SK-N-SH (cell line): Measurements from ENCODE around the gene TADA2A.

Experiments
- CHD2 ChIP-seq: fragments of 150-350 bp; IDR thresholded peaks from 2 replicates; pipeline ENCODE4 v1.6.1; 2018; ENCODE audit warnings: low read length; ENCODE audit not compliant: partially characterized antibody
- EP300 ChIP-seq, 2 experiments: IDR thresholded peaks; 2 replicates each; pipeline versions ENCODE4 v1.4.0 to v1.6.1; 2012; ENCODE audit warnings: borderline replicate concordance in 1 of 2, low read depth in 1 of 2, low read length in 1 of 2
- GABPA ChIP-seq: IDR thresholded peaks from 2 replicates; pipeline ENCODE4 v1.4.0; 2012; ENCODE audit warnings: low read depth, mild to moderate bottlenecking
- MXI1 ChIP-seq: IDR thresholded peaks from 2 replicates; pipeline ENCODE4 v1.6.1; 2012; ENCODE audit warnings: mild to moderate bottlenecking, low read depth, low read length, improper control_type of control experiment
- POLR2AphosphoS5 ChIP-seq: IDR thresholded peaks from 2 replicates; pipeline ENCODE4 v1.6.1; 2012; ENCODE audit warnings: low read depth, low read length
- RXRA ChIP-seq: IDR thresholded peaks from 2 replicates; pipeline ENCODE4 v1.4.0; 2012; ENCODE audit warnings: low read depth, mild to moderate bottlenecking, borderline replicate concordance

DNA sequence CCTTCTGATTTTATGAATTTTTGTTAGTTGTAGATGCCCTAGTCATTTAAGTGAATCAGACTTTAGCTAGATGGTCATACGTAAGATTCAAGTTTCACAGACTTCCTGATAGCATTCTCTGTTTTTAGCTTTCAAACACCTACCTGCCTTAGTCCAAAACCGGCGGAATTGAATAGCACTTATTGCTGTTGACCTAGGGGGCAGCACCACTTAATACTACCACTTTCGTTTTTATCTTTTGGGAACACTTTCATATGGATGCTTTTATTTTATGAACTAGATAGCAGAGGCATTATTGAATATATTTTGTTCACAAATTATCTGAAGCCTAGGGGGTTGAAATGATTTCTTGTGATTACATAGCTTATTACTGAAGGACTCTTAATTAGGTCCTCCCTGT, 31.5 kb downstream of the TADA2A start:
- TF ChIP-seq POLR2AphosphoS5 (no peak), RXRA (no peak), MXI1 (no peak), GABPA (no peak), EP300 (IDR thresholded peaks at IDR 0.05; ENCODE audit: borderline replicate concordance in 1 of 2, low read depth in 1 of 2, low read length in 1 of 2) (no peak), CHD2 (no peak)
